Measurements from ENCODE around the gene FYTTD1.

DNA sequence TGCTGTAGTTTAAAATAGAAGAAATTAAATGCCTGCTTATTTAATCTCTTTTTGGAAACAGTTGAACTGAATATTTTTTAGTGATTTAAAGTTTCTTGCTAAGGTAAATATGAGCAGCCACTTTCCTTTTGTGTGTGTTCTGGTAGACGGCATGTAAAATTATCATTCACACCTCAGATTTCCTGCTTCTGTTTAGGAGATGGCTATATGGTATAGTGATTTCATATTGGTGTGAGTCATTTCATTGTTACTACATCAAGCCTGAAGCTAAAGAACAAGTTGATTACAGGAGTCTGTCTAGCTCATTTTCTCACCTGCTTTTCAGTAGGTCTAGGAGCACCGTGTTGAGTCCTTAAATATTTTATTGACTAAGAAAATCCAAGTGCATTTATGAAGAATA lies 43.6 kb downstream of the FYTTD1 start:
- TF ChIP-seq, protein P1, sequence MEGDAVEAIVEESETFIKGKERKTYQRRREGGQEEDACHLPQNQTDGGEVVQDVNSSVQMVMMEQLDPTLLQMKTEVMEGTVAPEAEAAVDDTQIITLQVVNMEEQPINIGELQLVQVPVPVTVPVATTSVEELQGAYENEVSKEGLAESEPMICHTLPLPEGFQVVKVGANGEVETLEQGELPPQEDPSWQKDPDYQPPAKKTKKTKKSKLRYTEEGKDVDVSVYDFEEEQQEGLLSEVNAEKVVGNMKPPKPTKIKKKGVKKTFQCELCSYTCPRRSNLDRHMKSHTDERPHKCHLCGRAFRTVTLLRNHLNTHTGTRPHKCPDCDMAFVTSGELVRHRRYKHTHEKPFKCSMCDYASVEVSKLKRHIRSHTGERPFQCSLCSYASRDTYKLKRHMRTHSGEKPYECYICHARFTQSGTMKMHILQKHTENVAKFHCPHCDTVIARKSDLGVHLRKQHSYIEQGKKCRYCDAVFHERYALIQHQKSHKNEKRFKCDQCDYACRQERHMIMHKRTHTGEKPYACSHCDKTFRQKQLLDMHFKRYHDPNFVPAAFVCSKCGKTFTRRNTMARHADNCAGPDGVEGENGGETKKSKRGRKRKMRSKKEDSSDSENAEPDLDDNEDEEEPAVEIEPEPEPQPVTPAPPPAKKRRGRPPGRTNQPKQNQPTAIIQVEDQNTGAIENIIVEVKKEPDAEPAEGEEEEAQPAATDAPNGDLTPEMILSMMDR (IDR thresholded peaks at IDR 0.05; ENCODE audit: borderline replicate concordance, extremely low read depth, low read length, poor library complexity, severe bottlenecking) = no peak
- no peak for TF ChIP-seq EZH2 (IDR thresholded peaks at IDR 0.05; ENCODE audit: borderline replicate concordance, low read depth, low read length, severe bottlenecking)
